ENCODE data around the gene MUC3A.
"Not testable (repeated sequence)": the region's sequence is repeated elsewhere in the genome, so short reads cannot be mapped to it uniquely, and the experiment has no call there.

The MUC3A gene, protein sequence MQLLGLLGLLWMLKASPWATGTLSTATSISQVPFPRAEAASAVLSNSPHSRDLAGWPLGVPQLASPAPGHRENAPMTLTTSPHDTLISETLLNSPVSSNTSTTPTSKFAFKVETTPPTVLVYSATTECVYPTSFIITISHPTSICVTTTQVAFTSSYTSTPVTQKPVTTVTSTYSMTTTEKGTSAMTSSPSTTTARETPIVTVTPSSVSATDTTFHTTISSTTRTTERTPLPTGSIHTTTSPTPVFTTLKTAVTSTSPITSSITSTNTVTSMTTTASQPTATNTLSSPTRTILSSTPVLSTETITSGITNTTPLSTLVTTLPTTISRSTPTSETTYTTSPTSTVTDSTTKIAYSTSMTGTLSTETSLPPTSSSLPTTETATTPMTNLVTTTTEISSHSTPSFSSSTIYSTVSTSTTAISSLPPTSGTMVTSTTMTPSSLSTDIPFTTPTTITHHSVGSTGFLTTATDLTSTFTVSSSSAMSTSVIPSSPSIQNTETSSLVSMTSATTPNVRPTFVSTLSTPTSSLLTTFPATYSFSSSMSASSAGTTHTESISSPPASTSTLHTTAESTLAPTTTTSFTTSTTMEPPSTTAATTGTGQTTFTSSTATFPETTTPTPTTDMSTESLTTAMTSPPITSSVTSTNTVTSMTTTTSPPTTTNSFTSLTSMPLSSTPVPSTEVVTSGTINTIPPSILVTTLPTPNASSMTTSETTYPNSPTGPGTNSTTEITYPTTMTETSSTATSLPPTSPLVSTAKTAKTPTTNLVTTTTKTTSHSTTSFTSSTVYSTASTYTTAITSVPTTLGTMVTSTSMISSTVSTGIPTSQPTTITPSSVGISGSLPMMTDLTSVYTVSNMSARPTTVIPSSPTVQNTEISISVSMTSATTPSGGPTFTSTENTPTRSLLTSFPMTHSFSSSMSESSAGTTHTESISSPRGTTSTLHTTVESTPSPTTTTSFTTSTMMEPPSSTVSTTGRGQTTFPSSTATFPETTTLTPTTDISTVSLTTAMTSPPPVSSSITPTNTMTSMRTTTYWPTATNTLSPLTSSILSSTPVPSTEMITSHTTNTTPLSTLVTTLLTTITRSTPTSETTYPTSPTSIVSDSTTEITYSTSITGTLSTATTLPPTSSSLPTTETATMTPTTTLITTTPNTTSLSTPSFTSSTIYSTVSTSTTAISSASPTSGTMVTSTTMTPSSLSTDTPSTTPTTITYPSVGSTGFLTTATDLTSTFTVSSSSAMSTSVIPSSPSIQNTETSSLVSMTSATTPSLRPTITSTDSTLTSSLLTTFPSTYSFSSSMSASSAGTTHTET (N-terminal part only)

GRCh38 chr7:100949227-100949932 lies at the start of gene MUC3A:
MUC3A (plus strand) TSS chr7:100949534; CDS start chr7:100949625, 91 bp downstream.
- peaks cover 0 to 2% of the 10 kb centered on the region in 2 donors for H3K9me3 ChIP-seq (ENCODE audit: control insufficient read depth in 1 of 2, low read length in 2 of 2)
- H3K36me3 ChIP-seq (ENCODE audit: control insufficient read depth in 1 of 2, insufficient read depth in 2 of 2, low read length in 2 of 2): no peaks in the 10 kb centered on the region
- peak within 1 kb of the TSS; percentile 62 for H3K27ac ChIP-seq (ENCODE audit: low read length)
- H3K4me1 ChIP-seq (ENCODE audit: control insufficient read depth in 1 of 2, insufficient read depth in 2 of 2, low read length in 2 of 2): no peaks in the 10 kb centered on the region
- H3K4me3 ChIP-seq (ENCODE audit: low read depth in 1 of 2, low read length in 2 of 2): peak within 1 kb of the TSS in 1 of 2 donors; percentile 42
- H3K27me3 ChIP-seq (ENCODE audit: low read depth, low read length): peaks cover 9% of the 10 kb centered on the region

GRCh38 chr7:100900978-100901377 lies 48.4 kb upstream of the MUC3A start:
- H3K27ac ChIP-seq (ENCODE audit: low read length): no peak overlapping the region
- H3K36me3 ChIP-seq (ENCODE audit: control insufficient read depth in 1 of 2, insufficient read depth in 2 of 2, low read length in 2 of 2): no peaks in the 10 kb centered on the region
- H3K27me3 ChIP-seq (ENCODE audit: low read depth, low read length): peaks cover 5% of the 10 kb centered on the region
- H3K4me1 ChIP-seq (ENCODE audit: control insufficient read depth in 1 of 2, insufficient read depth in 2 of 2, low read length in 2 of 2): peaks cover 0 to 12% of the 10 kb centered on the region in 2 donors
- no peak overlapping the region for H3K4me3 ChIP-seq (ENCODE audit: low read depth in 1 of 2, low read length in 2 of 2)
- H3K9me3 ChIP-seq (ENCODE audit: control insufficient read depth in 1 of 2, low read length in 2 of 2): no peaks in the 10 kb centered on the region

- H3K4me3 ChIP-seq (ENCODE audit: low read depth in 1 of 2, low read length in 2 of 2): no peak overlapping the region
- H3K36me3 ChIP-seq (ENCODE audit: control insufficient read depth in 1 of 2, insufficient read depth in 2 of 2, low read length in 2 of 2): no peaks in the 10 kb centered on the region
- H3K27ac ChIP-seq (ENCODE audit: low read length): no peak overlapping the region
- H3K9me3 ChIP-seq (ENCODE audit: control insufficient read depth in 1 of 2, low read length in 2 of 2): peaks cover 0 to 2% of the 10 kb centered on the region in 2 donors
- H3K4me1 ChIP-seq (ENCODE audit: control insufficient read depth in 1 of 2, insufficient read depth in 2 of 2, low read length in 2 of 2): peaks cover 0 to 5% of the 10 kb centered on the region in 2 donors
- no peaks in the 10 kb centered on the region for H3K27me3 ChIP-seq (ENCODE audit: low read depth, low read length)
Measured at GRCh38 chr7:100901921-100902332, 47.4 kb upstream of the MUC3A start.

DNA sequence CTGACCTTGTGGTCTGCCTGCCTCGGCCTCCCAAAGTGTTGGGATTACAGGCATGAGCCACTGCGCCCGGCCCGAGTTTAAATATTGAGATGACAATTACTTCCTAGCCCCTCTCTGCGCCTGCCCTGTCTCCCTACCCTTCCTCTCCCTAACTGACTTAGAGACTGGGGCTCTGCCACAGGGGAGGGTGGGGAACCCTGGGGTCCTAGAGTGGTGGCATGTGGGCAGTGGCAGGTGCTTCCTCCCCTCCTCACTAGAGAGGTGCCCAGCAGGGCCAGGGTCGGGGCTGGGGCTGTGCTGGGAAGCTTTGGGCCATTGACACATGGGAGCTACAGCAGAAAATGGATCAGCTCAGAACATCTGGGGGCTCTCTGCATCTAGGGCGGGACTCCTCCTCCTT lies 46.7 kb upstream of the MUC3A start:
- peaks cover 0 to 2% of the 10 kb centered on the region in 2 donors for H3K9me3 ChIP-seq (ENCODE audit: control insufficient read depth in 1 of 2, low read length in 2 of 2)
- H3K4me1 ChIP-seq (ENCODE audit: control insufficient read depth in 1 of 2, insufficient read depth in 2 of 2, low read length in 2 of 2): no peaks in the 10 kb centered on the region
- no peak overlapping the region for H3K27ac ChIP-seq (ENCODE audit: low read length)
- H3K27me3 ChIP-seq (ENCODE audit: low read depth, low read length): no peaks in the 10 kb centered on the region
- H3K36me3 ChIP-seq (ENCODE audit: control insufficient read depth in 1 of 2, insufficient read depth in 2 of 2, low read length in 2 of 2): no peaks in the 10 kb centered on the region
- no peak overlapping the region for H3K4me3 ChIP-seq (ENCODE audit: low read depth in 1 of 2, low read length in 2 of 2)

DNA sequence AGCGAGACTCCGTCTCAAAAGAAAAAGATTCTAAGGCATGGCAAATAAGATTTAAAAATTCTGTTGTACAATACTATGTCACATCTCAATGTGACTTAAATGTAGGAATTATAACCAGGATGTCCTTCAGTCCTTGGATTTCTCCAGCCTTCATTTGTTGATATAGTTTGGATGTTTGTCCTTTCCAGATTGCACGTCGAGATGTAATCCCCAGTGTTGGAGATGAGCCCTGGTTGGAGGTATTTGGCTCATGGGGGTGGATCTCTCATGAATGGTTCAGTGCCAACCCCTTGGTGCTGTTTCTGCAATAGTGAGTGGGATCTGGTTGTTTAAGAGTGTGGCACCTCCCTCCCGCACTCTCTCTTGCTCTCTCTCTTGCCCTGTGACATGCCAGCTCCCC lies 40.8 kb upstream of the MUC3A start:
- no peak overlapping the region for H3K4me3 ChIP-seq (ENCODE audit: low read depth in 1 of 2, low read length in 2 of 2)
- peaks cover 0 to 2% of the 10 kb centered on the region in 2 donors for H3K9me3 ChIP-seq (ENCODE audit: control insufficient read depth in 1 of 2, low read length in 2 of 2)
- H3K36me3 ChIP-seq (ENCODE audit: control insufficient read depth in 1 of 2, insufficient read depth in 2 of 2, low read length in 2 of 2): no peaks in the 10 kb centered on the region
- no peak overlapping the region for H3K27ac ChIP-seq (ENCODE audit: low read length)
- no peaks in the 10 kb centered on the region for H3K27me3 ChIP-seq (ENCODE audit: low read depth, low read length)
- H3K4me1 ChIP-seq (ENCODE audit: control insufficient read depth in 1 of 2, insufficient read depth in 2 of 2, low read length in 2 of 2): no peaks in the 10 kb centered on the region

DNA sequence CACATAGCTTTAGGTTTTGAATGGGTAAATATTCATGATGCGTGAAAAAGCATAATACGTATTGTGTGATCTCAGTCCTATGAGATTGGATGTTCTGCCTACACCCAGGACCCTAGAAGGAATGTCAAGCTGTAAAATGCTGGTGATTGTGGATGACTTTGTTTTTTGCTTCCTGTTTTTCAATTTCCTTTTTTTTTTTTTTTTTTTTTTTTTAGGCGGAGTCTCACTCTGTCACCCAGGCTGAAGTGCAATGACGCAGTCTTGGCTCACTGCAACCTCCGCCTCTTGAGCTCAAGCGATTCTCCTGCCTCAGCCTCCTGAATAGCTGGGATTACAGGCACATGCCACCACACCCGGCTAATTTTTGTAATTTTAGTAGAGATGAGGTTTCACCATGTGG lies 38.9 kb upstream of the MUC3A start:
- H3K36me3 ChIP-seq (ENCODE audit: control insufficient read depth in 1 of 2, insufficient read depth in 2 of 2, low read length in 2 of 2); H3K27ac ChIP-seq (ENCODE audit: low read length); H3K4me3 ChIP-seq (ENCODE audit: low read depth in 1 of 2, low read length in 2 of 2); H3K4me1 ChIP-seq (ENCODE audit: control insufficient read depth in 1 of 2, insufficient read depth in 2 of 2, low read length in 2 of 2); H3K27me3 ChIP-seq (ENCODE audit: low read depth, low read length); H3K9me3 ChIP-seq (ENCODE audit: control insufficient read depth in 1 of 2, low read length in 2 of 2): not testable (repeated sequence)

- Histone ChIP-seq H3K4me3 (ENCODE audit: low read depth in 1 of 2, low read length in 2 of 2) (no peak overlapping the region), H3K27me3 (ENCODE audit: low read depth, low read length) (no peaks in the 10 kb centered on the region), H3K27ac (ENCODE audit: low read length) (no peak overlapping the region), H3K36me3 (ENCODE audit: control insufficient read depth in 1 of 2, insufficient read depth in 2 of 2, low read length in 2 of 2) (no peaks in the 10 kb centered on the region), H3K9me3 (ENCODE audit: control insufficient read depth in 1 of 2, low read length in 2 of 2) (no peaks in the 10 kb centered on the region), H3K4me1 (ENCODE audit: control insufficient read depth in 1 of 2, insufficient read depth in 2 of 2, low read length in 2 of 2) (no peaks in the 10 kb centered on the region)
Measured at GRCh38 chr7:100911484-100911883, 37.9 kb upstream of the MUC3A start.

GRCh38 chr7:100914208-100914878 lies 35.0 kb upstream of the MUC3A start:
- H3K27me3 ChIP-seq (ENCODE audit: low read depth, low read length): no peaks in the 10 kb centered on the region
- no peaks in the 10 kb centered on the region for H3K4me1 ChIP-seq (ENCODE audit: control insufficient read depth in 1 of 2, insufficient read depth in 2 of 2, low read length in 2 of 2)
- no peak overlapping the region for H3K27ac ChIP-seq (ENCODE audit: low read length)
- no peaks in the 10 kb centered on the region for H3K9me3 ChIP-seq (ENCODE audit: control insufficient read depth in 1 of 2, low read length in 2 of 2)
- no peaks in the 10 kb centered on the region for H3K36me3 ChIP-seq (ENCODE audit: control insufficient read depth in 1 of 2, insufficient read depth in 2 of 2, low read length in 2 of 2)
- no peak overlapping the region for H3K4me3 ChIP-seq (ENCODE audit: low read depth in 1 of 2, low read length in 2 of 2)

DNA sequence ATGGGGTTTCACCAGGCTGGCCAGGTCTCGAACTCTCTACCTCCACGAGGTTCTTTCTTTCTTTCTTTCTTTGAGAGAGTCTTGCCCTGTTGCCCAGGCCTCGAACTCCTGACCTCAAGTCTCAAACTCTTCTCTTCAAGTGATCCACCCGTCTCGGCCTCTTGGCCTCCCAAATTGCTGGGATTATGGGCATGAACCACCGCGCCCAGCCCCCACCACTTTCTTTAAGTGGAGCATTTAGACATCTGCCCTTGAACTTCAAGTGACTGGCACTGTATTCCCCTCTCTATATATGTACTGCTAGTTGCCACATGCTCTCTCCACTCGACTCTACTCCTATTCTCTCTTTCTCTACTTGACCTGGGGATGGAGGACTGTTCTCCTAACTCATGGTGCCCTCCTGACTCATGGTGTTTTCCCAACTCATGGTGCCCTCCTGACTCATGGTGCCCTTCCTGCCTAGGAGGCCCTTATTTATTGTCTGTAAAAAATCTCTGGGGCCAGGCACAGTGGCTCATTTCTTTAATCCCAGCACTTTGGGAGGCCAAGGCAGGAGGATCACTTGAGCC lies 34.4 kb upstream of the MUC3A start:
- Histone ChIP-seq H3K4me3 (ENCODE audit: low read depth in 1 of 2, low read length in 2 of 2) (no peak overlapping the region), H3K27ac (ENCODE audit: low read length) (no peak overlapping the region), H3K36me3 (ENCODE audit: control insufficient read depth in 1 of 2, insufficient read depth in 2 of 2, low read length in 2 of 2) (no peaks in the 10 kb centered on the region), H3K4me1 (ENCODE audit: control insufficient read depth in 1 of 2, insufficient read depth in 2 of 2, low read length in 2 of 2) (no peaks in the 10 kb centered on the region), H3K9me3 (ENCODE audit: control insufficient read depth in 1 of 2, low read length in 2 of 2) (no peaks in the 10 kb centered on the region), H3K27me3 (ENCODE audit: low read depth, low read length) (no peaks in the 10 kb centered on the region)

GRCh38 chr7:100919335-100919734 lies 30.0 kb upstream of the MUC3A start:
- H3K36me3 ChIP-seq (ENCODE audit: control insufficient read depth in 1 of 2, insufficient read depth in 2 of 2, low read length in 2 of 2); H3K27ac ChIP-seq (ENCODE audit: low read length); H3K4me1 ChIP-seq (ENCODE audit: control insufficient read depth in 1 of 2, insufficient read depth in 2 of 2, low read length in 2 of 2); H3K9me3 ChIP-seq (ENCODE audit: control insufficient read depth in 1 of 2, low read length in 2 of 2); H3K27me3 ChIP-seq (ENCODE audit: low read depth, low read length); H3K4me3 ChIP-seq (ENCODE audit: low read depth in 1 of 2, low read length in 2 of 2): not testable (repeated sequence)

Measured in muscle layer of duodenum (tissue), 2 donors.